PC-9 (cell line): ENCODE measurements around the gene SPTBN5. TPM values are rescaled to one million over a fixed set of nuclear protein-coding genes. Genes with fewer than 3 reads are reported as not detected.

Experiments used
- BruUV-seq: library from RNA; stranded (reverse); fragments of 400-500 nt; replicated peaks from 2 replicates; lab custom pipeline; 2021; lab: Mats Ljungman, UMichigan
- CTCF ChIA-PET: fragments of 300-600 bp; sonication (Branson Sonifier 250); formaldehyde crosslinking; loops from one replicate; lab custom pipeline; 2022; ENCODE audit warnings: antibody characterized with exemption; lab: Charles Lee
- POLR2A ChIA-PET: fragments of 300-600 bp; sonication (Branson Sonifier 250); formaldehyde crosslinking; loops from one replicate; lab custom pipeline; 2022; ENCODE audit warnings: antibody characterized with exemption; ENCODE audit not compliant: unreplicated experiment; lab: Charles Lee
- DNase-seq, 2 experiments: peaks; one replicate each; pipeline versions ENCODE4 v3.0.0 to v3.0.0-alpha.2; 2015 to 2022; ENCODE audit warnings: mixed read lengths in 1 of 2
- H2AFZ ChIP-seq: fragments of 200-600 bp; sonication (generic); 2 replicates; pipeline ENCODE4 v1.8.1; 2017; ENCODE audit warnings: antibody characterized with exemption
- H3F3A ChIP-seq: fragments of 200-600 bp; sonication (generic); 2 replicates; pipeline ENCODE4 v1.8.1; 2017; ENCODE audit warnings: antibody characterized with exemption, mild to moderate bottlenecking, low read depth; ENCODE audit not compliant: insufficient read depth
- H3K27ac ChIP-seq: fragments of 200-600 bp; sonication (generic); 2 replicates; pipeline ENCODE4 v1.6.1; 2016; ENCODE audit warnings: mixed run types
- H3K27me3 ChIP-seq: fragments of 200-600 bp; sonication (generic); 2 replicates; pipeline ENCODE4 v1.6.1; 2016; ENCODE audit warnings: low read depth, mixed run types; ENCODE audit not compliant: insufficient read depth
- H3K36me3 ChIP-seq: fragments of 200-600 bp; sonication (generic); 2 replicates; pipeline ENCODE4 v1.6.1; 2016; ENCODE audit warnings: low read depth, mixed run types
- H3K4me1 ChIP-seq: fragments of 200-600 bp; sonication (generic); replicated peaks from 2 replicates; pipeline ENCODE4 v1.6.1; 2016; ENCODE audit warnings: mixed run types; ENCODE audit not compliant: insufficient read depth
- H3K4me2 ChIP-seq: fragments of 200-600 bp; sonication (generic); 2 replicates; pipeline ENCODE4 v1.6.1; 2017; ENCODE audit warnings: mixed run types
- H3K4me3 ChIP-seq: fragments of 200-600 bp; sonication (generic); 2 replicates; pipeline ENCODE4 v1.6.1; 2016; ENCODE audit warnings: mixed run types
- H3K79me2 ChIP-seq: fragments of 200-600 bp; sonication (generic); 2 replicates; pipeline ENCODE4 v1.6.1; 2017; ENCODE audit warnings: low read depth, mixed run types
- H3K9me2 ChIP-seq: fragments of 200-600 bp; sonication (generic); 2 replicates; pipeline ENCODE4 v1.8.1; 2017; ENCODE audit warnings: mild to moderate bottlenecking; ENCODE audit not compliant: insufficient read depth
- H3K9me3 ChIP-seq: fragments of 200-600 bp; sonication (generic); 2 replicates; pipeline ENCODE4 v1.8.1; 2016; ENCODE audit warnings: low read depth; ENCODE audit not compliant: insufficient read depth
- H4K20me1 ChIP-seq: fragments of 200-600 bp; sonication (generic); 2 replicates; pipeline ENCODE4 v1.8.1; 2017; ENCODE audit not compliant: insufficient read depth
- CTCF ChIP-seq: fragments of 200-600 bp; sonication (generic); conservative IDR thresholded peaks from 2 replicates; pipeline ENCODE4 v1.6.1; 2017; ENCODE audit warnings: mixed run types, antibody characterized with exemption, mild to moderate bottlenecking, moderate library complexity
- EZH2 ChIP-seq: fragments of 200-600 bp; sonication (generic); IDR thresholded peaks from 2 replicates; pipeline ENCODE4 v1.8.0; 2017; ENCODE audit warnings: antibody characterized with exemption, low read depth
- intact Hi-C: fragments of 100-400 bp; cut with micrococcal nuclease; formaldehyde crosslinking; loops from one replicate; pipeline ENCODE4 v1.10.0; 2022; ENCODE audit not compliant: unreplicated experiment
- total RNA-seq: library from RNA; stranded (reverse); gene quantifications from 2 replicates; pipeline ENCODE4 v1.2.3, GENCODE V29; 2021

The SPTBN5 gene
- total RNA-seq, 1 experiment from 2014 or later: 2.6 TPM

GRCh38 chr15:41828807-41829141, 65.1 kb downstream of the SPTBN5 start:
- Histone ChIP-seq H3K4me3 (peak overlapping the region; percentile 81), H3K9me3 (no peaks in the 10 kb centered on the region), H2AFZ (no peak overlapping the region; the same call in 1 of the 2 replicates), H3K27me3 (no peaks in the 10 kb centered on the region), H4K20me1 (no peaks in the 10 kb centered on the region), H3K9me2 (no peaks in the 10 kb centered on the region), H3K27ac (no peak overlapping the region), H3K4me1 (peaks cover 22% of the 10 kb centered on the region), H3F3A (peaks cover 11% of the 10 kb centered on the region; the same call in 1 of the 2 replicates), H3K36me3 (no peaks in the 10 kb centered on the region), H3K79me2 (no peaks in the 10 kb centered on the region), H3K4me2 (peak overlapping the region; percentile 95)
- ChIA-PET CTCF (interaction anchor here (0.6 kb wide), 1 partner anchor 76 kb away, joined by 3 read pairs; no protein-coding TSS in a partner anchor), POLR2A (interaction anchor here (0.5 kb wide), 1 partner anchor 148 kb away, joined by 4 read pairs; no protein-coding TSS in a partner anchor)
- no TSS peak for BruUV-seq
- DNase-seq: no peak
- intact Hi-C loops: loop anchor here (2.0 kb wide), 1 partner anchor 76 kb away; no protein-coding TSS in a partner anchor
- no peak for TF ChIP-seq CTCF
- TF ChIP-seq EZH2: no peak

- Histone ChIP-seq H3K9me2 (no peaks in the 10 kb centered on the region), H3K27me3 (no peaks in the 10 kb centered on the region), H4K20me1 (no peaks in the 10 kb centered on the region), H3K36me3 (no peaks in the 10 kb centered on the region), H3K27ac (no peak within 1 kb of the TSS), H3K4me2 (peak within 1 kb of the TSS; percentile 95), H3K4me3 (peak within 1 kb of the TSS; percentile 81), H3K4me1 (peaks cover 16% of the 10 kb centered on the region), H2AFZ (peak within 1 kb of the TSS; percentile 88), H3K9me3 (no peaks in the 10 kb centered on the region), H3F3A (peaks cover 6% of the 10 kb centered on the region; the same call in 1 of the 2 replicates), H3K79me2 (no peaks in the 10 kb centered on the region)
- ChIA-PET CTCF (interaction anchor here (0.6 to 1.7 kb wide), 2 partner anchors 55 to 76 kb away, joined by 3 to 5 read pairs; no protein-coding TSS in a partner anchor), POLR2A (interaction anchor here (0.5 to 0.6 kb wide), 2 partner anchors 22 to 147 kb away, joined by 4 to 7 read pairs; no protein-coding TSS in a partner anchor)
- intact Hi-C loops: loop anchor here (2.0 kb wide), 2 partner anchors 77 to 145 kb away; partner anchors contain the start of gene EHD4
- TSS peak; percentile 48 for BruUV-seq
- DNase-seq: peak; percentile 51 to 93
- TF ChIP-seq EZH2 (no peak), CTCF (no peak)
These were observed 65.7 kb downstream of the SPTBN5 start, which contains the start of gene JMJD7 for GRCh38 chr15:41827880-41828806. JMJD7 (plus strand) TSS chr15:41828092; CDS start chr15:41828125, 33 bp downstream.

DNA sequence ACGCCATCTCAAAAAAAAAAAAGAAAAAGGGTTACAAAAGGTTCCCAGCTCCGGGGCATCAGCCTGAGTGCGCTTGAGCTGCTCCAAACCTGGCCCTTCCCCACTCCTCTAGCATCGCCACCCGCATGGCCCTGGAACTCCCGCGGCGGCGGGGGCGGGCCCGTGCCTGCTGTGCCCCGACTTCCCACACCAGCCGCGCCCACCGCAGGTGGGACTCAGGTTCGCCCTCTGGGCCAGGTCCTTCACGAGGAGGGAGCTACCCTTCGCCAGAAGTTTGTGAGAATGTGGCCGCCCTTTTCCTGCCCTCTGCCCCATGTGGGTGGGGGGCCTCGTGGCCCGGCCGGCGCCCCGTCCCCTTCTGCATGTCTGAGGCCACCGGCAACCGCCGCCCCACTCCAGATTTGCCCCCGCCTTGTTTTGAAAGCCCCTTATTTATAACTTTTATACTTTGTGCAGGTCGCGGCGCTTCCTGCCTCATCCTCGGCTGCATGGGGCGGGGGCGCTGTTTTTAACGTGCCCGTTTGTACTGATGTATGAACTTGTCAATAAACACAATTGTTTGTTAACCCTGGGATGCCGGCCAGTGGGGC, 66.5 kb downstream of the SPTBN5 start:
- TF ChIP-seq CTCF: no peak
- no peak for TF ChIP-seq EZH2
- intact Hi-C loops: loop anchor here (2.0 kb wide), 1 partner anchor 145 kb away; the partner anchor contains the start of gene EHD4
- Histone ChIP-seq H3K4me2 (peak overlapping the region; percentile 95), H3K27me3 (no peaks in the 10 kb centered on the region), H3K4me1 (peaks cover 9% of the 10 kb centered on the region), H3K79me2 (no peaks in the 10 kb centered on the region), H3K9me3 (no peaks in the 10 kb centered on the region), H4K20me1 (no peaks in the 10 kb centered on the region), H3K36me3 (no peaks in the 10 kb centered on the region), H3F3A (peaks cover 2% of the 10 kb centered on the region; the same call in 1 of the 2 replicates), H3K4me3 (peak overlapping the region; percentile 62), H3K9me2 (no peaks in the 10 kb centered on the region), H3K27ac (no peak overlapping the region), H2AFZ (peak overlapping the region; percentile 77)
- ChIA-PET CTCF (interaction anchor here (0.7 to 1.7 kb wide), 2 partner anchors 54 to 241 kb away, joined by 4 to 5 read pairs; no protein-coding TSS in a partner anchor), POLR2A (interaction anchor here (0.6 kb wide), 2 partner anchors 22 to 53 kb away, joined by 7 to 10 read pairs; partner anchors contain the start of gene MAPKBP1)
- BruUV-seq: no TSS peak
- DNase-seq: peak; percentile 35
